Measurements from ENCODE around the gene KCNK17. TPM values are rescaled to one million over a fixed set of nuclear protein-coding genes. Genes with fewer than 3 reads are reported as not detected.

Gene KCNK17
- total and polyA plus RNA-seq, 2 donors (not counting 3 experiments of a cell fraction or from before 2014, with no cell fraction given) = not detected

DNA sequence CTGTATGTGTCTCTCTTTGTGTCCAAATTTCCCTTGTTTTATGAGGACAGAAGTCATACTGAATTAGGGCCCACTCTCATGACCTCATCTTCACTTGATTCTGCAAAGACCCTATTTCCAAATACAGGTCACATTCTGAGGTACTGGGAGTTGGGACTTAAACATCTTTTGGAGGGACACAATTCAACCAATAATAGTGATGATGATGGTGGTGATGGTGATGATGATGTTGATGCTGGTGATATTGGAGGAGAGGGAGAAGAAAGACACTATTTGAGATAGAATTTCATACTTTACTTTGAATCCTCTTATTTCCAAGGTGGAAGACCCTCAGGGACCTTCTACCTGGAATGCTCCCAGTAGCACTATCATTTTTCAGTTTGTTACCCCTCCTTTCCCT lies 63.7 kb downstream of the KCNK17 start:
- no peaks in the 10 kb centered on the region for H4K20me1 ChIP-seq (replicated peaks; ENCODE audit: control insufficient read depth, extremely low read depth, insufficient read depth, low read length)
- intact Hi-C loops (cut with micrococcal nuclease) = no loop called here
- H3K4me1 ChIP-seq (ENCODE audit: control insufficient read depth, extremely low read depth, insufficient read depth, low read length) = no peaks in the 10 kb centered on the region
- H3K9ac ChIP-seq (replicated peaks; ENCODE audit: extremely low read depth, insufficient read depth, low read length) = no peak overlapping the region
- no peaks in the 10 kb centered on the region for H3K9me1 ChIP-seq (replicated peaks; ENCODE audit: control insufficient read depth, extremely low read depth, insufficient read depth, low read length)
- no peak overlapping the region for H3K4me2 ChIP-seq (ENCODE audit: insufficient read depth, low read length)
- no peaks in the 10 kb centered on the region for H3K27me3 ChIP-seq (ENCODE audit: control insufficient read depth in 2 of 2, insufficient read depth in 2 of 2, low read length in 2 of 2)
- no peaks in the 10 kb centered on the region for H3K79me2 ChIP-seq (ENCODE audit: control insufficient read depth, insufficient read depth, low read length)
- ChIA-PET CTCF (no interaction called here), POLR2A (no interaction called here)
- no peak overlapping the region for H2AFZ ChIP-seq (ENCODE audit: low read depth, low read length)
- TF ChIP-seq, protein P1, sequence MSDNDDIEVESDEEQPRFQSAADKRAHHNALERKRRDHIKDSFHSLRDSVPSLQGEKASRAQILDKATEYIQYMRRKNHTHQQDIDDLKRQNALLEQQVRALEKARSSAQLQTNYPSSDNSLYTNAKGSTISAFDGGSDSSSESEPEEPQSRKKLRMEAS (IDR thresholded peaks at IDR 0.05; ENCODE audit: insufficient read depth, insufficient read length) = no peak
- TF ChIP-seq, protein P2, sequence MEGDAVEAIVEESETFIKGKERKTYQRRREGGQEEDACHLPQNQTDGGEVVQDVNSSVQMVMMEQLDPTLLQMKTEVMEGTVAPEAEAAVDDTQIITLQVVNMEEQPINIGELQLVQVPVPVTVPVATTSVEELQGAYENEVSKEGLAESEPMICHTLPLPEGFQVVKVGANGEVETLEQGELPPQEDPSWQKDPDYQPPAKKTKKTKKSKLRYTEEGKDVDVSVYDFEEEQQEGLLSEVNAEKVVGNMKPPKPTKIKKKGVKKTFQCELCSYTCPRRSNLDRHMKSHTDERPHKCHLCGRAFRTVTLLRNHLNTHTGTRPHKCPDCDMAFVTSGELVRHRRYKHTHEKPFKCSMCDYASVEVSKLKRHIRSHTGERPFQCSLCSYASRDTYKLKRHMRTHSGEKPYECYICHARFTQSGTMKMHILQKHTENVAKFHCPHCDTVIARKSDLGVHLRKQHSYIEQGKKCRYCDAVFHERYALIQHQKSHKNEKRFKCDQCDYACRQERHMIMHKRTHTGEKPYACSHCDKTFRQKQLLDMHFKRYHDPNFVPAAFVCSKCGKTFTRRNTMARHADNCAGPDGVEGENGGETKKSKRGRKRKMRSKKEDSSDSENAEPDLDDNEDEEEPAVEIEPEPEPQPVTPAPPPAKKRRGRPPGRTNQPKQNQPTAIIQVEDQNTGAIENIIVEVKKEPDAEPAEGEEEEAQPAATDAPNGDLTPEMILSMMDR (IDR thresholded peaks at IDR 0.05; ENCODE audit: extremely low read depth in 1 of 2, insufficient read depth in 1 of 2, low read depth in 1 of 2, low read length in 2 of 2) = no peak
- no peaks in the 10 kb centered on the region for H3K36me3 ChIP-seq (ENCODE audit: control insufficient read depth in 2 of 2, extremely low read depth in 1 of 2, insufficient read depth in 2 of 2, low read length in 2 of 2)
- DNase-seq (ENCODE audit: low read depth, low spot score) = no peak
- no peak for FAIRE-seq
- no peak overlapping the region for H3K27ac ChIP-seq (ENCODE audit: insufficient read depth, low read depth, low read length)
- H3K9me3 ChIP-seq (replicated peaks; ENCODE audit: control insufficient read depth, insufficient read depth, low read length) = no peaks in the 10 kb centered on the region
- dilution Hi-C loops (cut with MboI; ENCODE audit: extremely low pct_ligation_motif_present, low sequenced_read_pairs) = no loop called here
- no TSS peak for BruUV-seq (replicated peaks)
- no peak overlapping the region for H3K4me3 ChIP-seq (replicated peaks in 1 of 3; ENCODE audit: insufficient read depth in 1 of 3, low read depth in 1 of 3, low read length in 3 of 3)

DNA sequence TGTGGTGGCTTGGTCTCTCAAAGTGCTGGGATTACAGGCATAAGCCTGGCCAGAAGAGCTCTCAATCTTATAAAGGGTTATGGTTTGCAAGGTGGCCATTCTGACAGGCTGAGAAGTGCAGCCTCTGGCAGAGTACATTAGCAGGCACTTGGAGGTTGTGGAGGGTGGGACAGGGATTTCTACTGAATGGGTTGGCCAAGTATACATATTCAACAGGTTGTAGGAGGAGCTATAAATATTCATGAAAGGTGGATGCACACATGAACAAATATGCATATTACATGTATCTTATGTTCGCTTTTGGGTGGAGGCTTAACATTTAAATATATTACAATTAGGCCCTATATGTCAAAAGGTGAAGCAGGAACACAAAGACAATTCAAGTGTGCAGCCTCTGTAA lies 64.9 kb downstream of the KCNK17 start:
- Histone ChIP-seq H3K9me1 (replicated peaks; ENCODE audit: control insufficient read depth, extremely low read depth, insufficient read depth, low read length) (no peaks in the 10 kb centered on the region), H3K36me3 (ENCODE audit: control insufficient read depth in 2 of 2, extremely low read depth in 1 of 2, insufficient read depth in 2 of 2, low read length in 2 of 2) (no peaks in the 10 kb centered on the region), H3K4me3 (replicated peaks in 1 of 3; ENCODE audit: insufficient read depth in 1 of 3, low read depth in 1 of 3, low read length in 3 of 3) (no peak overlapping the region), H3K9me3 (replicated peaks; ENCODE audit: control insufficient read depth, insufficient read depth, low read length) (no peaks in the 10 kb centered on the region), H3K9ac (replicated peaks; ENCODE audit: extremely low read depth, insufficient read depth, low read length) (no peak overlapping the region), H3K27ac (ENCODE audit: insufficient read depth, low read depth, low read length) (no peak overlapping the region), H3K27me3 (ENCODE audit: control insufficient read depth in 2 of 2, insufficient read depth in 2 of 2, low read length in 2 of 2) (no peaks in the 10 kb centered on the region), H3K4me1 (ENCODE audit: control insufficient read depth, extremely low read depth, insufficient read depth, low read length) (no peaks in the 10 kb centered on the region), H4K20me1 (replicated peaks; ENCODE audit: control insufficient read depth, extremely low read depth, insufficient read depth, low read length) (no peaks in the 10 kb centered on the region), H3K79me2 (ENCODE audit: control insufficient read depth, insufficient read depth, low read length) (no peaks in the 10 kb centered on the region), H2AFZ (ENCODE audit: low read depth, low read length) (no peak overlapping the region), H3K4me2 (ENCODE audit: insufficient read depth, low read length) (no peak overlapping the region)
- ChIA-PET POLR2A (no interaction called here), CTCF (no interaction called here)
- TF ChIP-seq EZH2 (IDR thresholded peaks at IDR 0.05; ENCODE audit: borderline replicate concordance, low read depth, low read length, severe bottlenecking) (no peak), POLR2AphosphoS5 (IDR thresholded peaks at IDR 0.05; ENCODE audit: insufficient read depth, low read depth, low read length) (no peak)
- BruUV-seq (replicated peaks) = no TSS peak
- dilution Hi-C loops (cut with MboI; ENCODE audit: extremely low pct_ligation_motif_present, low sequenced_read_pairs) = no loop called here
- intact Hi-C loops (cut with micrococcal nuclease) = no loop called here
- FAIRE-seq (no peak), DNase-seq (ENCODE audit: low read depth, low spot score) (no peak)

Other genes starting within 250 kb of the KCNK17 start
- gene SAYSD1, start 199.2 kb downstream of the KCNK17 start, total RNA-seq = 7.1 and 9.0 TPM in 2 replicates
- 8.5 and 9.7 TPM in 2 replicates for gene SAYSD1, start 199.2 kb downstream of the KCNK17 start, polyA plus RNA-seq
- gene KCNK5, start 84.9 kb downstream of the KCNK17 start, total RNA-seq = not detected in 2 replicates
- gene KCNK5, start 84.9 kb downstream of the KCNK17 start, polyA plus RNA-seq = not detected in 2 replicates
- not detected in 2 replicates for gene KCNK16, start 8.3 kb upstream of the KCNK17 start, total RNA-seq
- not detected in 2 replicates for gene KCNK16, start 8.3 kb upstream of the KCNK17 start, polyA plus RNA-seq